22Rv1 (cell line): Measurements from ENCODE around the gene DDR1.

Experiments
- H3K27ac ChIP-seq: fragments of 450-650 bp; 2 replicates; pipeline ENCODE4 v1.5.1; 2017
- ZFX ChIP-seq: fragments of 450-650 bp; IDR thresholded peaks from 2 replicates; pipeline ENCODE4 v1.6.1; 2017; ENCODE audit warnings: antibody characterized with exemption, borderline replicate concordance
- TF ChIP-seq, protein P1 (sequence below): fragments of 450-650 bp; IDR thresholded peaks from 2 replicates; pipeline ENCODE4 v1.5.1; 2017; ENCODE audit warnings: mild to moderate bottlenecking

The DDR1 gene

GRCh38 chr6:30889921-30890645, 5.8 kb downstream of the DDR1 start:
- TF ChIP-seq, protein P1, sequence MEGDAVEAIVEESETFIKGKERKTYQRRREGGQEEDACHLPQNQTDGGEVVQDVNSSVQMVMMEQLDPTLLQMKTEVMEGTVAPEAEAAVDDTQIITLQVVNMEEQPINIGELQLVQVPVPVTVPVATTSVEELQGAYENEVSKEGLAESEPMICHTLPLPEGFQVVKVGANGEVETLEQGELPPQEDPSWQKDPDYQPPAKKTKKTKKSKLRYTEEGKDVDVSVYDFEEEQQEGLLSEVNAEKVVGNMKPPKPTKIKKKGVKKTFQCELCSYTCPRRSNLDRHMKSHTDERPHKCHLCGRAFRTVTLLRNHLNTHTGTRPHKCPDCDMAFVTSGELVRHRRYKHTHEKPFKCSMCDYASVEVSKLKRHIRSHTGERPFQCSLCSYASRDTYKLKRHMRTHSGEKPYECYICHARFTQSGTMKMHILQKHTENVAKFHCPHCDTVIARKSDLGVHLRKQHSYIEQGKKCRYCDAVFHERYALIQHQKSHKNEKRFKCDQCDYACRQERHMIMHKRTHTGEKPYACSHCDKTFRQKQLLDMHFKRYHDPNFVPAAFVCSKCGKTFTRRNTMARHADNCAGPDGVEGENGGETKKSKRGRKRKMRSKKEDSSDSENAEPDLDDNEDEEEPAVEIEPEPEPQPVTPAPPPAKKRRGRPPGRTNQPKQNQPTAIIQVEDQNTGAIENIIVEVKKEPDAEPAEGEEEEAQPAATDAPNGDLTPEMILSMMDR, result no peak
- no peak for TF ChIP-seq ZFX
- H3K27ac ChIP-seq, result no peak overlapping the region

DNA sequence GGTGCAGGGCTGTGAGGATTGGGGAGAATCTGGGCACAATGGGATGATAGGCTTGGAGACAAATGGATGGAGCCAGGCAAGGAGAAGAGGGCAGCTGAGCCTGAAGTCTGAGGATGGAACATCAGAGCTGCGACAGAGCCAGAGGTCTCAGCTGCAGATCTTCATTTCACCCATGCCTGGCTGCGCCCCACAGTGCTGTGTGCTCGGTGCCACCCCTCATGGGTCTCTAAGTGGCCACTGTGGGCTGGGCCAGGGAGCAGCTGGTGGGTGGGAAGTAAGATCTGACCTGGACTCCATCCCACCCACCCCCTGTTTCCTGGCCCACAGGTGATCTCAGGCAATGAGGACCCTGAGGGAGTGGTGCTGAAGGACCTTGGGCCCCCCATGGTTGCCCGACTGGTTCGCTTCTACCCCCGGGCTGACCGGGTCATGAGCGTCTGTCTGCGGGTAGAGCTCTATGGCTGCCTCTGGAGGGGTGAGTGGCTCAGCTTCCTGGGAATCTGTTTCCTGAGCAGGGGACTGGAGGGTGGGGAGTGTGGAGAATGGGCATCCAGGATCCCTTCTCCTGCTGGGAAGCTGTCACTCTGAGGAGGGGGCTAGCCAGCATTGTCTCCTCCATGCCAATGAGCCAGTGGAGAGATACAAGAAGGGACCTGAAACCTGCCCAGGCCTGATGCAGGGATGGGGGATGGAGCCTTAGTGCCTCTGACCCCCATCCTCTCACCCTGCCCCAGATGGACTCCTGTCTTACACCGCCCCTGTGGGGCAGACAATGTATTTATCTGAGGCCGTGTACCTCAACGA, 6.5 kb downstream of the DDR1 start:
- TF ChIP-seq, protein P1, result no peak
- no peak for TF ChIP-seq ZFX

DNA sequence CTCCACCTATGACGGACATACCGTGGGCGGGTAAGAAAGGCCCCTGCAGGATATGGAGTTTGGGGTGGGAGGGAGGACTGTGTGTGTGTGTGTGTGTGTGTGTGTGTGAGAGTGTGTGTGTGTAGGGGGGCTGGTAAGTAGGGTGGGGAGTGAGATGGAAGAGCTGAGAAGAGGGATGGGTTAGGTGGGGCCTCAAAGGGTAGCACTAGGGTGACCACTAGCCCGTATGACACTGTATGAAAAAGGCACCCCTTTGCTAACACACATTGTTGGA, 7.1 kb downstream of the DDR1 start:
- no peak for TF ChIP-seq ZFX
- TF ChIP-seq, protein P1, result no peak
- H3K27ac ChIP-seq, result no peak overlapping the region

More for the DNA sequence above, 6.5 kb downstream of the DDR1 start:
- no peak overlapping the region for H3K27ac ChIP-seq

DNA sequence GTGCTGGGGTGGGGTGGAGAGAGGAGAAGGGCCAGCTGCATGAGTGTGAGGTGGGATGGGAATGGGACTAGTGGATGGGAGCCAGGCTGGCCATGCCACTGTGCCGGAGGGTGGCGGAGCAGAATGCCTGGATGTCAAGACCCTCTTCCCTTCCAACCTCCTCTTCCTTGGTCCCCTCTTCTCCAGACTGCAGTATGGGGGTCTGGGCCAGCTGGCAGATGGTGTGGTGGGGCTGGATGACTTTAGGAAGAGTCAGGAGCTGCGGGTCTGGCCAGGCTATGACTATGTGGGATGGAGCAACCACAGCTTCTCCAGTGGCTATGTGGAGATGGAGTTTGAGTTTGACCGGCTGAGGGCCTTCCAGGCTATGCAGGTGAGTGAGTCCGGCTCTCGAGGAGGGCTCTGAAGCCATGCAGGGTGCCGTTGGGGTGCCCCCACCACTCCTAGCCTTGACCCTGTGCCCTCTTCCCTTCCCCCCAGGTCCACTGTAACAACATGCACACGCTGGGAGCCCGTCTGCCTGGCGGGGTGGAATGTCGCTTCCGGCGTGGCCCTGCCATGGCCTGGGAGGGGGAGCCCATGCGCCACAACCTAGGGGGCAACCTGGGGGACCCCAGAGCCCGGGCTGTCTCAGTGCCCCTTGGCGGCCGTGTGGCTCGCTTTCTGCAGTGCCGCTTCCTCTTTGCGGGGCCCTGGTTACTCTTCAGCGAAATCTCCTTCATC, 7.7 kb downstream of the DDR1 start:
- no peak overlapping the region for H3K27ac ChIP-seq
- TF ChIP-seq ZFX, result no peak
- TF ChIP-seq, protein P1, result no peak

DNA sequence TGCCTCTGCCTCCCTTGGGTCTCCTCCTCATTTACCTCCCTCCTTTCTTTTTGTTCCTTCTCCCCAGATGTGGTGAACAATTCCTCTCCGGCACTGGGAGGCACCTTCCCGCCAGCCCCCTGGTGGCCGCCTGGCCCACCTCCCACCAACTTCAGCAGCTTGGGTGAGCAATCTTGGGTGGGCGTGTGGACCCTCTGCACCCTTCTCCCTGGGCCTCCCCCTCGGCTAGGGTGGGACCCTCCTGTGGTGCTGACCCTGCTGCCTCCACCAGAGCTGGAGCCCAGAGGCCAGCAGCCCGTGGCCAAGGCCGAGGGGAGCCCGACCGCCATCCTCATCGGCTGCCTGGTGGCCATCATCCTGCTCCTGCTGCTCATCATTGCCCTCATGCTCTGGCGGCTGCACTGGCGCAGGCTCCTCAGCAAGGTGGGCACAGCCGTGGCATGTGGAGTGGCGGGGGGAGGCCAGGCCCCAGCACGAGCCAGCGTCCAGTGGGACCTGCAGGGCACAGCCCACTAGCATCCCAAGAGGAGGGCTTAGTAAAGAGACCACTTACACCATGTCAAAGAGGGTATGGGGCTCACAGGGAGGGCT, 8.8 kb downstream of the DDR1 start:
- H3K27ac ChIP-seq, result no peak overlapping the region
- no peak for TF ChIP-seq ZFX
- TF ChIP-seq, protein P1, result 0 out of 2 replicates have a peak, but pooled peaks have one; percentile 11

- no peak overlapping the region for H3K27ac ChIP-seq
- TF ChIP-seq, protein P1, result no peak
- TF ChIP-seq ZFX, result no peak
Measured at GRCh38 chr6:30893666-30894065, 9.3 kb downstream of the DDR1 start.
